ENCODE results near the gene PITPNM2.

Gene PITPNM2

GRCh38 chr12:123129621-123130020, 21.3 kb downstream of the PITPNM2 start:
- no peak overlapping the region for H3K27ac ChIP-seq
- no peak for TF ChIP-seq CTCF (conservative IDR thresholded peaks at IDR 0.05)

- H3K27ac ChIP-seq = no peak overlapping the region
These were observed 23.8 kb downstream of the PITPNM2 start for GRCh38 chr12:123127182-123127495.

GRCh38 chr12:123126294-123127181, 24.4 kb downstream of the PITPNM2 start:
- TF ChIP-seq CTCF (conservative IDR thresholded peaks at IDR 0.05) = 0 out of 2 replicates have a peak, but pooled peaks have one; percentile 6
- no peak overlapping the region for H3K27ac ChIP-seq

More at GRCh38 chr12:123127182-123127495, 23.8 kb downstream of the PITPNM2 start:
- no peak for TF ChIP-seq CTCF (conservative IDR thresholded peaks at IDR 0.05)

GRCh38 chr12:123122626-123123025, 28.3 kb downstream of the PITPNM2 start:
- no peak for TF ChIP-seq CTCF (conservative IDR thresholded peaks at IDR 0.05)
- H3K27ac ChIP-seq = no peak overlapping the region

- H3K27ac ChIP-seq = no peak overlapping the region
- no peak for TF ChIP-seq CTCF (conservative IDR thresholded peaks at IDR 0.05)
These were observed 29.2 kb downstream of the PITPNM2 start for GRCh38 chr12:123121670-123122069.

GRCh38 chr12:123120452-123121166, 30.3 kb downstream of the PITPNM2 start:
- no peak for TF ChIP-seq CTCF (conservative IDR thresholded peaks at IDR 0.05)
- no peak overlapping the region for H3K27ac ChIP-seq

GRCh38 chr12:123119808-123120207, 31.1 kb downstream of the PITPNM2 start:
- TF ChIP-seq CTCF (conservative IDR thresholded peaks at IDR 0.05) = no peak

More at GRCh38 chr12:123119808-123120207, 31.1 kb downstream of the PITPNM2 start:
- H3K27ac ChIP-seq = no peak overlapping the region
